HUDEP-2 (cell line): ENCODE measurements around the gene SLC35D3.
A peak's percentile ranks its signal among the peaks of the same experiment; 100 is the strongest.
"Not testable (repeated sequence)": the region's sequence is repeated elsewhere in the genome, so short reads cannot be mapped to it uniquely, and the experiment has no call there.

Experiments used
- DNase-seq, 76 experiments: peaks; one replicate each; lab custom pipeline; 2025; ENCODE audit not compliant: unreplicated experiment in 76 of 76; lab: John Stamatoyannopoulos, UW

SLC35D3 gene

GRCh38 chr6:136921936-136922684 is at the start of gene SLC35D3:
SLC35D3 (plus strand) TSS chr6:136922301; CDS start chr6:136922429, 128 bp downstream.
- DNase-seq = peak in 20 of 76 experiments; percentile 11 to 55 (median 28)

GRCh38 chr6:136873748-136874147 is 48.4 kb upstream of the SLC35D3 start:
- DNase-seq = no peak

GRCh38 chr6:136876469-136876868 is 45.6 kb upstream of the SLC35D3 start:
- not testable (repeated sequence) for DNase-seq

- no peak for DNase-seq
Measured at GRCh38 chr6:136880748-136881460, 41.2 kb upstream of the SLC35D3 start.

GRCh38 chr6:136886091-136886490 is 36.0 kb upstream of the SLC35D3 start:
- DNase-seq = peak in 14 of 76 experiments; percentile 9 to 61 (median 26)

GRCh38 chr6:136887953-136888352 is 34.1 kb upstream of the SLC35D3 start:
- DNase-seq = no peak

GRCh38 chr6:136889271-136890193 is 32.6 kb upstream of the SLC35D3 start:
- no peak for DNase-seq

- no peak for DNase-seq
Measured at GRCh38 chr6:136890194-136890839, 31.8 kb upstream of the SLC35D3 start.

GRCh38 chr6:136890986-136891385 is 31.1 kb upstream of the SLC35D3 start:
- no peak for DNase-seq

GRCh38 chr6:136893187-136893586 is 28.9 kb upstream of the SLC35D3 start:
- DNase-seq = no peak

GRCh38 chr6:136895901-136896300 is 26.2 kb upstream of the SLC35D3 start:
- peak in 6 of 76 experiments; percentile 16 to 49 (median 26) for DNase-seq

- DNase-seq = no peak
Measured at GRCh38 chr6:136897071-136897470, 25.0 kb upstream of the SLC35D3 start.

GRCh38 chr6:136901212-136901784 is 20.8 kb upstream of the SLC35D3 start:
- DNase-seq = peak in 1 of 76 experiments; percentile 35

GRCh38 chr6:136904477-136904876 is 17.6 kb upstream of the SLC35D3 start:
- DNase-seq = not testable (repeated sequence)

GRCh38 chr6:136914947-136915346 is 7.2 kb upstream of the SLC35D3 start:
- DNase-seq = no peak

GRCh38 chr6:136918706-136919105 is 3.4 kb upstream of the SLC35D3 start:
- DNase-seq = no peak

- DNase-seq = no peak
Measured at GRCh38 chr6:136920216-136920615, 1.9 kb upstream of the SLC35D3 start.

- DNase-seq = peak in 9 of 76 experiments; percentile 11 to 43 (median 26)
Measured at GRCh38 chr6:136920671-136921380, 1.3 kb upstream of the SLC35D3 start.

GRCh38 chr6:136921381-136921935 is 643 bp upstream of the SLC35D3 start:
- peak in 10 of 76 experiments; percentile 5 to 63 (median 25) for DNase-seq
